Right lobe of liver (tissue), 4 donors: Measurements from ENCODE around the gene NOP9.

ENCODE experiments used
- CTCF ChIP-seq, 4 donors: fragments of 200-600 bp in 3 of 4; fragments of 450-650 bp in 1 of 4; IDR thresholded peaks; one replicate each; pipeline versions ENCODE4 v1.5.1 to v1.8.0; 2016 to 2022; ENCODE audit warnings: antibody characterized with exemption in 4 of 4, mild to moderate bottlenecking in 2 of 4
- POLR2A ChIP-seq: fragments of 450-650 bp; IDR thresholded peaks from one replicate; pipeline ENCODE4 v1.6.1; 2017; ENCODE audit warnings: antibody characterized with exemption, mild to moderate bottlenecking
- donor health status: DM: no; HTN: no; CAD: no.
- donor health status: DM: no; HTN: no; CAD: no.
- donor health status: DM: no; HTN: yes; CAD: no.

DNA sequence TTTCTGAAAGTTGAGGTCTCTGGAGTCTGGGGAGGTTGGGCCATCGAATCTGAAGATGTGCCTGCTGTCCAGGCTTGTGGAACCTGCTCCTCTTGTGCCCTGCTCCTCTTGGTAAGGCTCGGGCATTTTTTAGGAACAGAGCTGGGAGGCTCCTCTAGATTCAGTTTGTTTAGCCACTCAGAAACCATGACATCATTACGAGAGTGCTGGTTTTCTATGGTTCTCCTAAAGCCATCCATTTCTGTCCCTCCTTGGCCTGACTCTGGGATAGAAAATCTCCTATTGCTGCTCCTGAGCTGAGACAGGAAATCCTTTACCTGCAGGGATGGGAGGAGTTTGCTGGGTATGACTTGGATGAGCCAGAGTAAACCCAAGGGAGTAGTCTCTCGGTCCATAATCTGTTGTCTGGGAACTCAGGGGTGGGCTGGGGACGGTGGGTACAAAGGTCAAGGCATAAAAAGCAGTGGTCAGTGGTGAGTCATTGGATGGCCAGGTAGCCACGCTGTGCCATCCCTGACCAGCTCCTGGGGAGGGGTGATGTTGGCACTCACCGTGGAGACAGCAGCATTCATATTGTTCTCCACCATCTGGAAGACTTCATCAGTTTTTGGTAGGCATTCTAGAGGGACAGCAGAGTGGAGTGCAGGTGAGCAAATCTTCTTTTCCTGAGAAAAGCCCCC, 37.6 kb downstream of the NOP9 start:
- TF ChIP-seq CTCF (IDR thresholded peaks at IDR 0.05) (no peak), POLR2A (no peak)
